OCI-LY7 (cell line): ENCODE results near the gene ERCC2. TPM values are rescaled to one million over a fixed set of nuclear protein-coding genes. Genes with fewer than 3 reads are reported as not detected.

ENCODE experiments used
- BruUV-seq: library from RNA; stranded (reverse); fragments of 400-500 nt; replicated peaks from 2 replicates; lab custom pipeline; 2021; lab: Mats Ljungman, UMichigan
- CTCF ChIA-PET: fragments of 300-600 bp; sonication (Branson Sonifier 250); formaldehyde crosslinking; loops from one replicate; lab custom pipeline; 2022; ENCODE audit warnings: antibody characterized with exemption; ENCODE audit not compliant: unreplicated experiment; lab: Charles Lee
- POLR2A ChIA-PET: fragments of 300-600 bp; sonication (Branson Sonifier 250); formaldehyde crosslinking; loops from one replicate; lab custom pipeline; 2022; ENCODE audit warnings: antibody characterized with exemption; lab: Charles Lee
- DNase-seq: peaks from one replicate; pipeline ENCODE4 v3.0.0-alpha.2; 2015; ENCODE audit warnings: low spot score
- H2AFZ ChIP-seq: fragments of 200-600 bp; sonication (generic), shearing (Covaris generic); 2 replicates; pipeline ENCODE4 v1.6.1; 2014; ENCODE audit warnings: mild to moderate bottlenecking, antibody characterized with exemption, low read length, moderate library complexity
- H3K27ac ChIP-seq: fragments of 200-600 bp; sonication (generic); 2 replicates; pipeline ENCODE4 v1.5.1; 2014; ENCODE audit warnings: mixed run types, low read depth, mild to moderate bottlenecking, moderate library complexity, low read length, inconsistent platforms; ENCODE audit not compliant: poor library complexity, severe bottlenecking
- H3K36me3 ChIP-seq: fragments of 200-600 bp; sonication (generic); 2 replicates; pipeline ENCODE4 v1.6.1; 2014; ENCODE audit warnings: mild to moderate bottlenecking, antibody characterized with exemption, low read length, moderate library complexity, mixed read lengths; ENCODE audit not compliant: insufficient read depth
- H3K4me1 ChIP-seq: fragments of 200-600 bp; sonication (generic); 2 replicates; pipeline ENCODE4 v1.5.1; 2014; ENCODE audit warnings: mild to moderate bottlenecking, low read length; ENCODE audit not compliant: insufficient read depth, poor library complexity, severe bottlenecking
- H3K4me2 ChIP-seq: fragments of 200-600 bp; sonication (generic); 2 replicates; pipeline ENCODE4 v1.6.1; 2014; ENCODE audit warnings: mild to moderate bottlenecking, low read length
- H3K4me3 ChIP-seq: fragments of 200-600 bp; sonication (generic); 2 replicates; pipeline ENCODE4 v1.5.1; 2014; ENCODE audit warnings: mild to moderate bottlenecking, low read depth, low read length; ENCODE audit not compliant: poor library complexity, severe bottlenecking
- H3K79me2 ChIP-seq: fragments of 200-600 bp; sonication (generic); 2 replicates; pipeline ENCODE4 v1.6.1; 2016; ENCODE audit warnings: low read depth, mild to moderate bottlenecking, low read length, moderate library complexity, mixed read lengths; ENCODE audit not compliant: insufficient read depth
- H3K9me2 ChIP-seq: fragments of 200-600 bp; sonication (generic); 2 replicates; pipeline ENCODE4 v1.6.1; 2016; ENCODE audit warnings: mild to moderate bottlenecking, low read length, mixed read lengths; ENCODE audit not compliant: insufficient read depth
- H3K9me3 ChIP-seq: fragments of 200-600 bp; sonication (generic); 2 replicates; pipeline ENCODE4 v1.6.1; 2014; ENCODE audit warnings: mild to moderate bottlenecking, mixed run types, low read length, mixed read lengths
- H4K20me1 ChIP-seq: fragments of 200-600 bp; sonication (generic); 2 replicates; pipeline ENCODE4 v1.6.1; 2014; ENCODE audit warnings: mild to moderate bottlenecking, antibody characterized with exemption, low read length, moderate library complexity, mixed read lengths; ENCODE audit not compliant: insufficient read depth
- EZH2phosphoT487 ChIP-seq: fragments of 200-600 bp; sonication (generic); IDR thresholded peaks from 2 replicates; pipeline ENCODE4 v1.6.1; 2018; ENCODE audit warnings: low read depth, borderline replicate concordance, mild to moderate bottlenecking, mixed run types, antibody characterized with exemption, low read length, moderate library complexity, mixed read lengths
- intact Hi-C: fragments of 100-400 bp; cut with micrococcal nuclease; formaldehyde crosslinking; loops from one replicate; pipeline ENCODE4 v1.10.0; 2022; ENCODE audit not compliant: unreplicated experiment
- total RNA-seq, 2 experiments: library from RNA; depleted of rRNA in 1 of 2; stranded (reverse); fragments of >200 nt in 1 of 2; shearing (Covaris generic) in 1 of 2; gene quantifications; 2 replicates each; pipeline ENCODE4 v1.2.3, GENCODE V29; 2014 to 2022
- TF ChIP-seq, protein P1 (sequence below): fragments of 200-600 bp; sonication (generic); conservative IDR thresholded peaks from 2 replicates; pipeline ENCODE4 v1.5.1; 2014; ENCODE audit warnings: mild to moderate bottlenecking, antibody characterized with exemption, low read length, moderate library complexity, mixed read lengths

Gene ERCC2
- total RNA-seq, 2 experiments from 2014 or later, result 21.0 to 24.4 TPM

- H3K9me2 ChIP-seq, result no peaks in the 10 kb centered on the region
- H3K9me3 ChIP-seq, result no peaks in the 10 kb centered on the region
- H3K4me3 ChIP-seq, result no peak overlapping the region
- ChIA-PET CTCF (no interaction called here), POLR2A (interaction anchor here (1.0 kb wide), 1 partner anchor 75 kb away, joined by 3 read pairs; no protein-coding TSS in a partner anchor)
- H3K4me1 ChIP-seq, result peaks cover 10% of the 10 kb centered on the region
- intact Hi-C loops, result no loop called here
- H2AFZ ChIP-seq, result no peak overlapping the region
- H3K4me2 ChIP-seq, result no peak overlapping the region
- BruUV-seq, result no TSS peak
- no peaks in the 10 kb centered on the region for H4K20me1 ChIP-seq
- TF ChIP-seq EZH2phosphoT487, result no peak
- TF ChIP-seq, protein P1, sequence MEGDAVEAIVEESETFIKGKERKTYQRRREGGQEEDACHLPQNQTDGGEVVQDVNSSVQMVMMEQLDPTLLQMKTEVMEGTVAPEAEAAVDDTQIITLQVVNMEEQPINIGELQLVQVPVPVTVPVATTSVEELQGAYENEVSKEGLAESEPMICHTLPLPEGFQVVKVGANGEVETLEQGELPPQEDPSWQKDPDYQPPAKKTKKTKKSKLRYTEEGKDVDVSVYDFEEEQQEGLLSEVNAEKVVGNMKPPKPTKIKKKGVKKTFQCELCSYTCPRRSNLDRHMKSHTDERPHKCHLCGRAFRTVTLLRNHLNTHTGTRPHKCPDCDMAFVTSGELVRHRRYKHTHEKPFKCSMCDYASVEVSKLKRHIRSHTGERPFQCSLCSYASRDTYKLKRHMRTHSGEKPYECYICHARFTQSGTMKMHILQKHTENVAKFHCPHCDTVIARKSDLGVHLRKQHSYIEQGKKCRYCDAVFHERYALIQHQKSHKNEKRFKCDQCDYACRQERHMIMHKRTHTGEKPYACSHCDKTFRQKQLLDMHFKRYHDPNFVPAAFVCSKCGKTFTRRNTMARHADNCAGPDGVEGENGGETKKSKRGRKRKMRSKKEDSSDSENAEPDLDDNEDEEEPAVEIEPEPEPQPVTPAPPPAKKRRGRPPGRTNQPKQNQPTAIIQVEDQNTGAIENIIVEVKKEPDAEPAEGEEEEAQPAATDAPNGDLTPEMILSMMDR, result no peak
- no peak overlapping the region for H3K27ac ChIP-seq
- DNase-seq, result no peak
- H3K36me3 ChIP-seq, result no peaks in the 10 kb centered on the region
- H3K79me2 ChIP-seq, result no peaks in the 10 kb centered on the region
Observed at GRCh38 chr19:45327404-45328143, 42.8 kb downstream of the ERCC2 start.

DNA sequence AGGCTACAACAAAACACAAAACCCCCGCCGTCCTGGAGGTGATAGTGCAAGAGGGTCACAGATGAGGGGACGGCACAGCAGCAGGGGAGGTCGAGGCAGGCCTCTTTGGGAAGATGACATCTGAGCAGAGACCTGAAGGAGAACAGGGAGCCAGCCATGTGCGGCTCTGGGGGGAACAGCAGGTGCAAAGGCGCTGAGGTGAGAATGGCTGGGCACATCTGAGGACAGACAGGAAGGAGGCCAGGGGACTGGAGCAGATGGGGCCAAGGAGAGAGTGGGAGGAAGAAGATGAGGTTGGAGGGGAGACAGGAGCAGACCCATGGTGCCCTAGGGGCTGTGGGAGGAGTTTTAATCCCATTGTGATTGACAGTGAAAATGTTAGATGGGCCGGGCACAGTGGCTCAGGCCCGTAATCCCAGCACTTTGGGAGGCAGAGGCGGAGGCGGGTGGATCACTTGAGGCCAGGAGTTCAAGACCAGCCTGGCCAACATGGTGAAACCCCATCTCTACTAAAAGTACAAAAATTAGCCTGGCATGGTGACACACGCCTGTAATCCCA is 45.9 kb downstream of the ERCC2 start:
- no peaks in the 10 kb centered on the region for H3K36me3 ChIP-seq
- no peak for DNase-seq
- H3K79me2 ChIP-seq, result no peaks in the 10 kb centered on the region
- H2AFZ ChIP-seq, result no peak overlapping the region
- no TSS peak for BruUV-seq
- H3K4me1 ChIP-seq, result peaks cover 10% of the 10 kb centered on the region
- TF ChIP-seq, protein P1, result no peak
- TF ChIP-seq EZH2phosphoT487, result no peak
- ChIA-PET POLR2A (no interaction called here), CTCF (no interaction called here)
- H3K27ac ChIP-seq, result no peak overlapping the region
- no peak overlapping the region for H3K4me2 ChIP-seq
- no peaks in the 10 kb centered on the region for H3K9me3 ChIP-seq
- H3K4me3 ChIP-seq, result no peak overlapping the region
- intact Hi-C loops, result no loop called here
- no peaks in the 10 kb centered on the region for H3K9me2 ChIP-seq
- no peaks in the 10 kb centered on the region for H4K20me1 ChIP-seq

- TF ChIP-seq, protein P1, result no peak
- TF ChIP-seq EZH2phosphoT487, result no peak
- POLR2A ChIA-PET, result no interaction called here
- Histone ChIP-seq H3K9me2 (no peaks in the 10 kb centered on the region), H3K4me3 (no peak overlapping the region), H3K4me1 (peaks cover 10% of the 10 kb centered on the region), H4K20me1 (no peaks in the 10 kb centered on the region), H3K4me2 (no peak overlapping the region), H2AFZ (no peak overlapping the region), H3K9me3 (no peaks in the 10 kb centered on the region), H3K36me3 (no peaks in the 10 kb centered on the region), H3K79me2 (no peaks in the 10 kb centered on the region), H3K27ac (no peak overlapping the region)
- CTCF ChIA-PET, result no interaction called here
- DNase-seq, result no peak
- BruUV-seq, result no TSS peak
- intact Hi-C loops, result no loop called here
Observed at GRCh38 chr19:45323671-45324081, 46.7 kb downstream of the ERCC2 start.
